NCI-H1694 (cell line): ENCODE measurements around the gene MYO7A.

Experiments
- DNase-seq: peaks from one replicate; lab custom pipeline; 2025; lab: John Stamatoyannopoulos, UW

Gene MYO7A

GRCh38 chr11:77111946-77112345, 16.1 kb upstream of the MYO7A start:
- no peak for DNase-seq

GRCh38 chr11:77112641-77113381, 15.2 kb upstream of the MYO7A start:
- DNase-seq: no peak

- DNase-seq: peak; percentile 55
Measured at GRCh38 chr11:77113382-77114088, 14.5 kb upstream of the MYO7A start.

DNA sequence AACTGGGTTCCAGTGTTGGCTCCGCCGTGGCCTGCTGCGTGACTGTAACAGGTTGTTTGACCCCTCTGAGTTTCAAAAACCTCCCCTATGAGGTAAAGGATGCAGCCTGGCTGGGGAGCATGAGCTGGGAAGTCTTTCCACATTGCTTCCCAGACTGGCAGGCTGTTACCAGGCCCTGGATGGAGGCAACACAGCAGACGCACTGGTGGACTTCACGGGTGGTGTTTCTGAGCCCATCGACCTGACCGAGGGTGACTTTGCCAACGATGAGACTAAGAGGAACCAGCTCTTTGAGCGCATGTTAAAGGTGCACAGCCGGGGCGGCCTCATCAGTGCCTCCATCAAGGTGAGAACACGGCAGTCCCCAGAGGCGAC, 14.0 kb upstream of the MYO7A start:
- no peak for DNase-seq

- DNase-seq: no peak
Measured at GRCh38 chr11:77115181-77115611, 12.8 kb upstream of the MYO7A start.

DNA sequence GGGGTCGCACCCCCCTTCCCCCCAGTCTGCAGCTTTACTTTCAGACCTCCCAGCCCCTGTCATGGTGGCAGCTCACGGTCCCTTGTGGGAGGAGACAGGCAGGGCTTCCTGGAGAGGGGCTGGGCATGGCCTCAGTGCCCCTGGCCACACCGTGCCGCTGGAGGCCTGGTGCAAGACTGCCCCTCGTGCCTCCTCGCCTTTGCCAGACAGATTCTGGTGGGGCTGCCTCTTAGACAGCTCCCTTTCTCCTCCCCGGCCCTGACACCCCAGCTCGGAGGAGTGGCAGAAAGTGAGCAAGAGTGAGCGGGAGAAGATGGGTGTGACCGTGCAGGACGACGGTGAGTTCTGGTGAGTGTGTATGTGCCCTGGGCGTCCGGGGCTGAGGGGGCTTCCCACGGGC, 12.1 kb upstream of the MYO7A start:
- DNase-seq: no peak

- no peak for DNase-seq
Measured at GRCh38 chr11:77117492-77117891, 10.6 kb upstream of the MYO7A start.

GRCh38 chr11:77118086-77118485, 10.0 kb upstream of the MYO7A start:
- DNase-seq: no peak

GRCh38 chr11:77118971-77119370, 9.1 kb upstream of the MYO7A start:
- DNase-seq: no peak

- DNase-seq: no peak
Measured at GRCh38 chr11:77119531-77119936, 8.5 kb upstream of the MYO7A start.

DNA sequence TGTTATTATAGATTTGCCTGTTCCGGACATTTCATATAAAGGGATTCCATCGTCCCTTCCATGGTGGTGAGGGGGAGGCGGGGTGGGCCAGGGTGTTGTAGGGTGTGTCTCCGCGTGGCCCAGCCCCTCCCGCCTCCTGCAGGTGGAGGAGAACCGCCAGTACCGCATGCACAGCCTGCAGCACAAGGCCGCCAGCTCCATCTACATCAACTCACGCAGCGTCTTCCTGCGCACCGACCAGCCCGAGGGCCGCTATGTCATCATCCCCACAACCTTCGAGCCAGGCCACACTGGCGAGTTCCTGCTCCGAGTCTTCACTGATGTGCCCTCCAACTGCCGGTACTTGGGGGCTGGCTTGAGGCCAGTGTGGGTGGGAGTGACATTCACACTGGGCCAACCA, 7.5 kb upstream of the MYO7A start:
- DNase-seq: no peak

- DNase-seq: no peak
Measured at GRCh38 chr11:77121096-77121640, 6.9 kb upstream of the MYO7A start.

DNA sequence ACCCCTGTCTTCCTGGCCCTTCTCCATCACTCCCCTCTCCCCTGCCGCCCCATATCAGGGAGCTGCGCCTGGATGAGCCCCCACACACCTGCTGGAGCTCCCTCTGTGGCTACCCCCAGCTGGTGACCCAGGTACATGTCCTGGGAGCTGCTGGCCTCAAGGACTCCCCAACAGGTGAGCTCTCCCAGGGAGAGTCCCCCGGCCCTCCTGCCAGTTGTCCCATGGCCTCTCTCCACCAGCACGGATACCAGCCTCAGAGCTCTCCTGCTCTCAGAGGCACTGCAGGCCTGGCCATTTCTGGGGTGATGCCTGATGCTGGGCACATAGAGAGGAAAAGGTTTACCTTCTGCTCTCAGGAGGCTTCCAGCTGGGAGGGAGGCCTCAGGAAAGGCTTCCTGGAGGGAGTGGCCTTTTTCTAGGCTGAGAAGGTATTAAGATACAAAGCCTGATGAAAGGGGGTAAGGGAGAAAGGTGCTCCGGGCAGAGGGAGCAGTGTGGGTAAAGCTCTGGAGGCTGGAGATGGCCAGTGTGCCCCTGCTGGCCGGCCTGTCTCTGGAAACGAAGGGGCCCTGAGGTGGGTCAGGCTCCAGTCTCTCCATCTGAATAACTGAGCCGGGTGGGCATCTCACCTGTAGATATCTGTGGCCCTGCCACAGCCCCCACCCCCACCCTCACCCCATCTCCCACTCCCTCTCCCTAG, 6.0 kb upstream of the MYO7A start:
- no peak for DNase-seq

DNA sequence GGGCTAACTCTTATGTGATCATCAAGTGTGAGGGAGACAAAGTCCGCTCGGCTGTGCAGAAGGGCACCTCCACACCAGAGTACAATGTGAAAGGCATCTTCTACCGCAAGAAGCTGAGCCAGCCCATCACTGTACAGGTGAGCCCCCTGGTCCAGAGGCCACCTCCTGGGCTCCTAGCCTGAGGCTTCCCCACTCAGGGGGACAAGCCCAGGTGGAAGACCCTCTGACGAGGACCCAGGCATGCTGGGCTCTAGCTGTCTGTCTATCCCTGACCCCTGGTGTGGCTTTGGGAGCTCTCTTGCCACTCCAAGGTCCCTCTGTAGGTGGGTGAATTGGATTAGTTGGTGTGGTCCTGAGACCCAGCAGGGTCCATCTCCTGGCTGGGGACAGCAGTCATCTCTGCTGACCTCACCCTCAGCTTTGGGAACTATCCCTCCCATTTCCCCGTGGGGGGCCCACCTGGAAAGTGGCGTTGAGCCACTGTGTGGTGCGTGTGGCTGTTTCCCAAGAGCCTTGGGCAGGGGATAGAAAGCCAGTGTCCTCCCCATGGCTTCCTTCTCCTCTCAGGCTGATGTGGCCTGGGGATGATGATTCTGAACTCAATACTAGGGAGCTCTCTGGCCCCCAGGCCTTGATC, 5.4 kb upstream of the MYO7A start:
- no peak for DNase-seq

GRCh38 chr11:77123591-77123990, 4.5 kb upstream of the MYO7A start:
- DNase-seq: no peak

- DNase-seq: no peak
Measured at GRCh38 chr11:77124041-77124440, 4.0 kb upstream of the MYO7A start.

DNA sequence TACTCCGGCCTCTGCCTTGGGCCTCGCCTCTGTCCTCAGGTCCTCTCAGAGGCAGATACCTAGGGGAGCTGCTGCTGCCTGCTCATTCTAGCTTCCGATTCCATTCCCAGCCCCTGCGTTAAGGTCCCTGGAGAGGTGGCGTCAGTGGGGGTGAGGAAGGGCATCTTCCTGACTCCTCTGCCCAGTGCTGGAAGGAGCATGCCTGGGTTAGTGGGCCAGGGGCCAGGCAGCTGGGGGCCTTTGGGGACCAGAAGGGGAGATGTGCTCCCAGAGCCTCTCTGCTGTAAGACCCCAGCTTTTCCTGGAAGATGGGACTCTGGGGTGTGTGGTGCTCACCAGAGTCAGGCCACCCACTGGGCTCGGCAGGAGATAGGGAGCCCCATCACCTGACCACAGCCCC, 3.6 kb upstream of the MYO7A start:
- no peak for DNase-seq

DNA sequence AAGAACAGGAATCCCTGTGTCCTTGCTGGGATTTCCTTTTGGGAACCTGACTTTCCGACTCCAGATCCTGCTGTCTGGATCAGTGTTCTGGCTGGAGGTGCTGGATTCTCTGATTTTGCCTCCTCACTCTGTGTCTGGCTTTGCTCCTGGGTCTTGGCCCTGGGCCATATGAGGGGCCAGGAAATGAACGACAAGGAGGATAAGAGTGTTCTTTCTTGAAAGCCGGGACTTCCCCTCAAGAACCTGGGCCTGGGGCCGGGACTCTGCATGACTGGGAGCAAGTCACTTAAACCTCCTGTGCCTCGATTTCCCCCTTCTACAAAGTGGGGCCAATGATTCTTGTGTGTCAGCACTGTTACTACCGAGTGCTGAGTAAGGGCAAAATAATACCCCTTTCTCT, 2.9 kb upstream of the MYO7A start:
- no peak for DNase-seq

GRCh38 chr11:77125695-77126094, 2.4 kb upstream of the MYO7A start:
- no peak for DNase-seq

GRCh38 chr11:77126156-77126775, 1.8 kb upstream of the MYO7A start:
- no peak for DNase-seq

DNA sequence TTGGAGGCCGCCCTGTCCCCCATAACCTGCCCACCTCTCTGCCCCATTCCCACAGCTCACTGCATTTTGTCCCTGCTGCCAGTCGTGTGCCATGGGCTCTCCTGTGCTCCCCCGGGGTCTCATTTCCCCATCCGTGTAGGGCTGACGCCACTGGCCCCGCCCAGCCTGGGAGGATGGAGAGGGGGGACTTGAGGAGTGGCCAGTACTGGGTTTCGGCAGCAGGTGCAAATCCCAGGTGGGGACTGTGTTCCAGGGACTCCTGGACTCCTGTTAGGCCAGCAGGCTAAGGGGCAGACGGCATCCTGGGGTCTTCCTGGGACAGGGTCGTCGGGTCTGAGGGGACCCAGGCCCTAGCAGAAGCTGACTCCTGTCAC, 1.2 kb upstream of the MYO7A start:
- no peak for DNase-seq
